Neuronal stem cell (in vitro differentiated cells): ENCODE results near the gene CHRNB4.
"Not testable (repeated sequence)": the region's sequence is repeated elsewhere in the genome, so short reads cannot be mapped to it uniquely, and the experiment has no call there.

Source experiments
- DNase-seq: peaks from one replicate; pipeline ENCODE4 v3.0.0-alpha.2; 2013; ENCODE audit warnings: low spot score
- H2AFZ ChIP-seq: one replicate; pipeline ENCODE4 v1.6.1; 2013; ENCODE audit warnings: mild to moderate bottlenecking, low read length, inconsistent platforms
- H2AK5ac ChIP-seq: 2 replicates; pipeline ENCODE4 v1.6.1; 2013; ENCODE audit warnings: low read depth, mild to moderate bottlenecking, inconsistent platforms, low read length, moderate library complexity, mixed read lengths
- H2BK120ac ChIP-seq: 2 replicates; pipeline ENCODE4 v1.6.1; 2013; ENCODE audit warnings: low read depth, mild to moderate bottlenecking, inconsistent platforms, low read length, moderate library complexity, mixed read lengths
- H2BK12ac ChIP-seq: one replicate; pipeline ENCODE4 v1.6.1; 2013; ENCODE audit warnings: low read length, inconsistent platforms
- H2BK15ac ChIP-seq: 2 replicates; pipeline ENCODE4 v1.6.1; 2013; ENCODE audit warnings: mild to moderate bottlenecking, low read length, inconsistent platforms, mixed read lengths
- H2BK5ac ChIP-seq: one replicate; pipeline ENCODE4 v1.6.1; 2013; ENCODE audit warnings: inconsistent platforms, mild to moderate bottlenecking, low read length, moderate library complexity
- H3K14ac ChIP-seq: one replicate; pipeline ENCODE4 v1.6.1; 2013; ENCODE audit warnings: low read length, inconsistent platforms
- H3K18ac ChIP-seq: 2 replicates; pipeline ENCODE4 v1.6.1; 2013; ENCODE audit warnings: low read length, inconsistent platforms
- H3K23ac ChIP-seq: 2 replicates; pipeline ENCODE4 v1.6.1; 2013; ENCODE audit warnings: low read depth, mild to moderate bottlenecking, mixed read lengths, low read length, inconsistent platforms; ENCODE audit not compliant: poor library complexity
- H3K27ac ChIP-seq: replicated peaks from 3 replicates; pipeline ENCODE4 v1.5.1; 2013; ENCODE audit warnings: low read length, inconsistent platforms
- H3K27me3 ChIP-seq, 3 experiments: 2 replicates each; pipeline ENCODE4 v1.6.1; 2013; ENCODE audit warnings: low read length in 3 of 3, mild to moderate bottlenecking in 2 of 3, inconsistent platforms in 1 of 3, low read depth in 1 of 3, mixed read lengths in 1 of 3, moderate library complexity in 1 of 3; ENCODE audit not compliant: control insufficient read depth in 3 of 3, insufficient read depth in 3 of 3
- H3K36me3 ChIP-seq, 2 donors: replicated peaks in 1 of 2; 2 replicates each; pipeline ENCODE4 v1.6.1; 2013; ENCODE audit warnings: low read length in 2 of 2; ENCODE audit not compliant: control insufficient read depth in 2 of 2, insufficient read depth in 2 of 2
- H3K4ac ChIP-seq: 2 replicates; pipeline ENCODE4 v1.6.1; 2013; ENCODE audit warnings: inconsistent platforms, mild to moderate bottlenecking, low read length, moderate library complexity
- H3K4me1 ChIP-seq, 2 donors: 1 replicate in 1 of 2; 2 replicates in 1 of 2; pipeline ENCODE4 v1.6.1; 2013; ENCODE audit warnings: low read length in 2 of 2, low read depth in 1 of 2; ENCODE audit not compliant: control insufficient read depth in 2 of 2, insufficient read depth in 1 of 2
- H3K4me2 ChIP-seq: one replicate; pipeline ENCODE4 v1.6.1; 2013; ENCODE audit warnings: mild to moderate bottlenecking, low read length, inconsistent platforms; ENCODE audit not compliant: insufficient read depth, poor library complexity, severe bottlenecking
- H3K4me3 ChIP-seq, 2 donors: 2 replicates each; pipeline ENCODE4 v1.5.1; 2013; ENCODE audit warnings: low read length in 2 of 2, mild to moderate bottlenecking in 2 of 2, inconsistent platforms in 1 of 2, moderate library complexity in 1 of 2
- H3K79me1 ChIP-seq: one replicate; pipeline ENCODE4 v1.6.1; 2013; ENCODE audit warnings: low read depth, mild to moderate bottlenecking, inconsistent platforms, low read length, moderate library complexity
- H3K9ac ChIP-seq: one replicate; pipeline ENCODE4 v1.6.1; 2013; ENCODE audit warnings: mild to moderate bottlenecking, low read depth, low read length, inconsistent platforms; ENCODE audit not compliant: poor library complexity
- H3K9me3 ChIP-seq, 2 donors: replicated peaks in 1 of 2; 2 replicates each; pipeline versions ENCODE3 to v1.6.1; 2013; ENCODE audit warnings: low read length in 2 of 2, mild to moderate bottlenecking in 2 of 2, inconsistent platforms in 1 of 2, low read depth in 1 of 2, mixed read lengths in 1 of 2, moderate library complexity in 1 of 2; ENCODE audit not compliant: control insufficient read depth in 2 of 2, insufficient read depth in 1 of 2
- H4K8ac ChIP-seq: one replicate; pipeline ENCODE4 v1.6.1; 2013; ENCODE audit warnings: low read depth, mild to moderate bottlenecking, inconsistent platforms, low read length, moderate library complexity
- H4K91ac ChIP-seq: one replicate; pipeline ENCODE4 v1.6.1; 2013; ENCODE audit warnings: low read length, low read depth, mild to moderate bottlenecking, inconsistent platforms; ENCODE audit not compliant: poor library complexity
- WGBS, 2 donors: extraction: QIAGEN DNeasy Blood & Tissue Kit; methylation state at CpG; one replicate each; pipeline ENCODE4 v1.1.7; 2013; ENCODE audit warnings: missing lambda C conversion rate in 2 of 2, mixed read lengths in 1 of 2; ENCODE audit not compliant: insufficient read length in 2 of 2, insufficient replicate concordance in 1 of 2; ENCODE audit errors: extremely low coverage in 2 of 2; 5-methylcytosine and 5-hydroxymethylcytosine counted together

CHRNB4 gene

DNA sequence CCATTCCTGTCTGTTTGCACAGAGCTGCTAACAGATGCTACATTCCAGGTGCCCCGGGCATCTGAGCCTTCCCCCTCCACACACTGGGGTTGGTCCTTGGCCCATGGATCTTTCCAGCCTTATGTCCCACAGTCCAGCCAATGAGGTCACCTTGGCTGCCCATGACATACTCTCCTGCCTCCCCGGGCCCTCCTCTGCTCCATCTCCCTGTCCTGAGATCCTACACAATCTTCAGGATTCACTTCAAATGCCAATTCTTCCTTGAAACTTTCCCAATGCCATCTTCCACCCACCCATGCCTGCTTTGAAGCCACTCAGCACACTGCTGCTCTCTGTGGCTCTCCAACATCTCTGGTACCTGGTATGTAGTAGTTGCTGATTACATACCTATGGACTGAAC is 24.5 kb downstream of the CHRNB4 start:
- Histone ChIP-seq H2BK120ac (no peak overlapping the region), H3K36me3 (no peaks in the 10 kb centered on the region), H3K27ac (no peak overlapping the region), H3K4me1 (peaks cover 2 to 5% of the 10 kb centered on the region in 2 donors), H4K8ac (no peak overlapping the region), H3K4me3 (no peak overlapping the region), H3K79me1 (no peaks in the 10 kb centered on the region), H3K18ac (no peak overlapping the region), H3K23ac (no peak overlapping the region), H3K4ac (no peak overlapping the region), H4K91ac (no peak overlapping the region), H2AK5ac (no peak overlapping the region), H2AFZ (no peak overlapping the region), H2BK5ac (no peak overlapping the region), H3K9ac (no peak overlapping the region), H3K27me3 (peaks cover 5 to 42% (median 25%) of the 10 kb centered on the region in 3 experiments), H2BK15ac (no peak overlapping the region), H3K4me2 (no peak overlapping the region), H2BK12ac (no peak overlapping the region), H3K14ac (no peak overlapping the region), H3K9me3 (no peaks in the 10 kb centered on the region)
- no CpG with 5 or more reads among the region's 2 CpGs for WGBS, 2 donors
- no peak for DNase-seq

DNA sequence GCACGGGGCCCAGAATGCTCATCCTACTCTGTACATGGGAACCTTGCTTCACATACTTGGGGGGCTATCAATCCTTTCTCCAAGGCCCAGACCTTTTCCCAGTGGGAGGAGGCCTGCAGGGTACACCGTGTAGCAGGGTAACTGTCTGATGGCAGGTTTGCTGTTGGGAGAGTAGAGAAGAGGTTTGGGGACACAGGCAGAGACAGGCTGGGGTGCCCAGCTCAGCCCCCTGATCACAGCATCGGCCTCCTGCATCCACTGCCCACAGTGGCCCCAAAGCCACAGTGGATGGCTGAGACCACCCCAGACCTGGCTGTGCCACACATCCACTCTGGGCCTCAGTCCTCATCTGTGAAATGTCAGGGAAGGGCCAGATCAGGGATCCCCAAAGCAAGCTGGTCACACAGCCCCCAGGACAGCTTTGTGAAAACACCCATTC is 25.8 kb downstream of the CHRNB4 start:
- Histone ChIP-seq H2AK5ac (no peak overlapping the region), H3K4ac (no peak overlapping the region), H3K27me3 (peaks cover 0 to 29% (median 14%) of the 10 kb centered on the region in 3 experiments), H3K9me3 (no peaks in the 10 kb centered on the region), H2AFZ (no peak overlapping the region), H4K91ac (no peak overlapping the region), H3K36me3 (no peaks in the 10 kb centered on the region), H3K4me3 (no peak overlapping the region), H2BK5ac (no peak overlapping the region), H3K23ac (no peak overlapping the region), H3K4me2 (no peak overlapping the region), H3K18ac (no peak overlapping the region), H3K79me1 (no peaks in the 10 kb centered on the region), H3K14ac (no peak overlapping the region), H2BK12ac (no peak overlapping the region), H4K8ac (no peak overlapping the region), H3K9ac (no peak overlapping the region), H2BK15ac (no peak overlapping the region), H3K27ac (no peak overlapping the region), H2BK120ac (no peak overlapping the region), H3K4me1 (peaks cover 2 to 3% of the 10 kb centered on the region in 2 donors)
- WGBS, 2 donors = no CpG with 5 or more reads among the region's 3 CpGs
- no peak for DNase-seq

DNA sequence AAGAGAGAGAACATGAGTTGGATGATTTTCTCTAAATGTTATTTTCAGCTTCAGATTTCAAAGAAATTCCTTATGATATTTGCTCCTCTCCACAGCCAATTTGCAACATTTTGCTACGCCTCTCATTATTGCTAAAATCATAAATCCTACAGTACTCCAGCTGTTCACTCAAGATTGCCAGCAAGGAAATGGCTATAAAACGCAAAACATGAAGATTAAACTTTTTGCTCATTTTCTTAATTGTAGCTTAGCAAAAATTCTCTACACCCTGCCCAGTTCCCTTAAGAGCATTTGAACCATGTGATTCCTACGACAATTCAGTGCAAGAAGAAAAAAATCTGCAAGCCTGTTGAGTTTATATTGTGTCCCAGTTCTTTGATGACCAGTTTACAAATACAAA is 27.0 kb downstream of the CHRNB4 start:
- no peak overlapping the region for H4K91ac ChIP-seq
- no peak overlapping the region for H2BK12ac ChIP-seq
- no peak overlapping the region for H3K27ac ChIP-seq
- WGBS, 2 donors = no CpG with 5 or more reads among the region's 3 CpGs
- H3K23ac ChIP-seq = no peak overlapping the region
- no peak overlapping the region for H2BK120ac ChIP-seq
- H3K4ac ChIP-seq = no peak overlapping the region
- no peak overlapping the region for H3K9ac ChIP-seq
- no peaks in the 10 kb centered on the region for H3K4me1 ChIP-seq
- H3K14ac ChIP-seq = no peak overlapping the region
- H3K4me2 ChIP-seq = no peak overlapping the region
- no peak overlapping the region for H4K8ac ChIP-seq
- H2AK5ac ChIP-seq = no peak overlapping the region
- no peak overlapping the region for H2AFZ ChIP-seq
- no peak overlapping the region for H3K18ac ChIP-seq
- no peak overlapping the region for H3K4me3 ChIP-seq
- no peak overlapping the region for H2BK15ac ChIP-seq
- H3K79me1 ChIP-seq = no peaks in the 10 kb centered on the region
- peaks cover 0 to 17% (median 2%) of the 10 kb centered on the region in 3 experiments for H3K27me3 ChIP-seq
- H3K9me3 ChIP-seq = no peaks in the 10 kb centered on the region
- no peak for DNase-seq
- no peak overlapping the region for H2BK5ac ChIP-seq
- no peaks in the 10 kb centered on the region for H3K36me3 ChIP-seq

DNA sequence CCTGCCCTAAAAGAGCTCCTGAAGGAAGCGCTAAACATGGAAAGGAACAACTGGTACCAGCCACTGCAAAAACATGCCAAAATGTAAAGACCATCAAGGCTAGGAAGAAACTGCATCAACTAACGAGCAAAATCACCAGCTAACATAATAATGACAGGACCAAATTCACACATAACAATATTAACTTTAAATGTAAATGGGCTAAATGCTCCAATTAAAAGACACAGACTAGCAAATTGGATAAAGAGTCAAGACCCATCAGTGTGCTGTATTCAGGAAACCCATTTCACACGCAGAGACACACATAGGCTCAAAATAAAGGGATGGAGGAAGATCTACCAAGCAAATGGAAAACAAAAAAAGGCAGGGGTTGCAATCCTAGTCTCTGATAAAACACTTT is 31.5 kb downstream of the CHRNB4 start:
- H3K27me3 ChIP-seq, H2BK12ac ChIP-seq, H2AK5ac ChIP-seq, H3K14ac ChIP-seq, H2BK120ac ChIP-seq, H3K9ac ChIP-seq, H2BK15ac ChIP-seq, H2BK5ac ChIP-seq, H3K27ac ChIP-seq, H3K4ac ChIP-seq, H3K4me1 ChIP-seq, DNase-seq, H4K8ac ChIP-seq, H3K9me3 ChIP-seq, H3K23ac ChIP-seq, H4K91ac ChIP-seq, H3K36me3 ChIP-seq, H3K18ac ChIP-seq, H2AFZ ChIP-seq, H3K4me3 ChIP-seq, H3K4me2 ChIP-seq, H3K79me1 ChIP-seq: not testable (repeated sequence)
- WGBS, 2 donors = no CpG with 5 or more reads among the region's 3 CpGs
